Panc1 (cell line): Measurements from ENCODE around the gene WDR77.

Experiments
- CTCF ChIP-seq: fragments of 450-650 bp; IDR thresholded peaks from 2 replicates; pipeline ENCODE4 v1.5.1; 2017; ENCODE audit warnings: mild to moderate bottlenecking
- POLR2AphosphoS5 ChIP-seq: IDR thresholded peaks from 2 replicates; pipeline ENCODE4 v1.6.1; 2012; ENCODE audit warnings: mild to moderate bottlenecking, low read depth, low read length, moderate library complexity
- SIN3A ChIP-seq: IDR thresholded peaks from 2 replicates; pipeline ENCODE4 v1.6.1; 2012; ENCODE audit warnings: low read depth, mild to moderate bottlenecking, low read length, moderate library complexity, borderline replicate concordance; ENCODE audit not compliant: insufficient read depth
- TCF7L2 ChIP-seq: IDR thresholded peaks from 2 replicates; pipeline ENCODE4 v1.6.1; 2011; ENCODE audit warnings: mild to moderate bottlenecking, low read depth, low read length, inconsistent platforms
- TF ChIP-seq, protein P1 (sequence below), 2 experiments: IDR thresholded peaks; 2 replicates each; pipeline ENCODE4 v1.6.1; 2011 to 2012; ENCODE audit warnings: low read depth in 2 of 2, control low read depth in 1 of 2, low read length in 1 of 2, mild to moderate bottlenecking in 1 of 2, moderate library complexity in 1 of 2; ENCODE audit not compliant: insufficient read depth in 1 of 2

DNA sequence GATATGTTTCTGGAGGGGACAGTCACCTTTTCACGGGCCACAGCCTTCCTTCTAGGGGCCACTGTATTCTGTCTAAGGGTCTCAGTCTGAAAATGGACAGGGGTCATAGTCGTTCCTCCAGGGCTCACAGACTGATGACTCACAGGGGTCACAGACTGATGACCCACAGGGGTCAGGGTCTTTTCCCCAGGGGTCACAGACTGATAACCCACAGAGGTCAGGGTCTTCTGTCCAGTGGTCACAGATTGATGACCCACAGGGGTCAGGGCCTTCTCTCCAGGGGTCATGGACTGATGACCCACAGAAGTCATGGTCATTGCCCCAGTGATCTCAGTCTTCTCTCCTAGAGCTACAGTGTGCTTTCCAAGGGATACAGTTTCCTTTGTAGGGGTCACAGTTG, 34.3 kb downstream of the WDR77 start:
- TF ChIP-seq CTCF (no peak), POLR2AphosphoS5 (no peak), SIN3A (no peak), TCF7L2 (no peak)
- TF ChIP-seq, protein P1, sequence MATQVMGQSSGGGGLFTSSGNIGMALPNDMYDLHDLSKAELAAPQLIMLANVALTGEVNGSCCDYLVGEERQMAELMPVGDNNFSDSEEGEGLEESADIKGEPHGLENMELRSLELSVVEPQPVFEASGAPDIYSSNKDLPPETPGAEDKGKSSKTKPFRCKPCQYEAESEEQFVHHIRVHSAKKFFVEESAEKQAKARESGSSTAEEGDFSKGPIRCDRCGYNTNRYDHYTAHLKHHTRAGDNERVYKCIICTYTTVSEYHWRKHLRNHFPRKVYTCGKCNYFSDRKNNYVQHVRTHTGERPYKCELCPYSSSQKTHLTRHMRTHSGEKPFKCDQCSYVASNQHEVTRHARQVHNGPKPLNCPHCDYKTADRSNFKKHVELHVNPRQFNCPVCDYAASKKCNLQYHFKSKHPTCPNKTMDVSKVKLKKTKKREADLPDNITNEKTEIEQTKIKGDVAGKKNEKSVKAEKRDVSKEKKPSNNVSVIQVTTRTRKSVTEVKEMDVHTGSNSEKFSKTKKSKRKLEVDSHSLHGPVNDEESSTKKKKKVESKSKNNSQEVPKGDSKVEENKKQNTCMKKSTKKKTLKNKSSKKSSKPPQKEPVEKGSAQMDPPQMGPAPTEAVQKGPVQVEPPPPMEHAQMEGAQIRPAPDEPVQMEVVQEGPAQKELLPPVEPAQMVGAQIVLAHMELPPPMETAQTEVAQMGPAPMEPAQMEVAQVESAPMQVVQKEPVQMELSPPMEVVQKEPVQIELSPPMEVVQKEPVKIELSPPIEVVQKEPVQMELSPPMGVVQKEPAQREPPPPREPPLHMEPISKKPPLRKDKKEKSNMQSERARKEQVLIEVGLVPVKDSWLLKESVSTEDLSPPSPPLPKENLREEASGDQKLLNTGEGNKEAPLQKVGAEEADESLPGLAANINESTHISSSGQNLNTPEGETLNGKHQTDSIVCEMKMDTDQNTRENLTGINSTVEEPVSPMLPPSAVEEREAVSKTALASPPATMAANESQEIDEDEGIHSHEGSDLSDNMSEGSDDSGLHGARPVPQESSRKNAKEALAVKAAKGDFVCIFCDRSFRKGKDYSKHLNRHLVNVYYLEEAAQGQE (IDR thresholded peaks at IDR 0.05; ENCODE audit: insufficient read depth in 1 of 2, low read depth in 2 of 2, low read length in 1 of 2): no peak
